ENCODE results near the gene CCDC127.
"Not testable (repeated sequence)": the region's sequence is repeated elsewhere in the genome, so short reads cannot be mapped to it uniquely, and the experiment has no call there.

The CCDC127 gene

GRCh38 chr5:197031-197430, 20.9 kb downstream of the CCDC127 start:
- H3K4me3 ChIP-seq (ENCODE audit: low read depth, low read length); H3K27me3 ChIP-seq (replicated peaks); H3K27ac ChIP-seq; DNase-seq; H3K36me3 ChIP-seq (replicated peaks); in situ Hi-C loops (cut with HindIII; ENCODE audit: low pct_ligation_motif_present, low sequenced_read_pairs): not testable (repeated sequence)
- peak; percentile 49 for TF ChIP-seq CTCF (IDR thresholded peaks at IDR 0.05; ENCODE audit: low read depth, low read length, missing control alignments)

GRCh38 chr5:196350-196749, 21.6 kb downstream of the CCDC127 start:
- Histone ChIP-seq H3K36me3 (replicated peaks) (no peaks in the 10 kb centered on the region), H3K27me3 (replicated peaks) (peaks cover 10% of the 10 kb centered on the region)

GRCh38 chr5:195401-196160, 22.4 kb downstream of the CCDC127 start:
- peak; percentile 47 for TF ChIP-seq CTCF (IDR thresholded peaks at IDR 0.05; ENCODE audit: low read depth, low read length, missing control alignments)
- DNase-seq: no peak
- in situ Hi-C loops (cut with HindIII; ENCODE audit: low pct_ligation_motif_present, low sequenced_read_pairs): no loop called here
- Histone ChIP-seq H3K36me3 (replicated peaks) (no peaks in the 10 kb centered on the region), H3K4me3 (ENCODE audit: low read depth, low read length) (no peak overlapping the region), H3K27me3 (replicated peaks) (peaks cover 14% of the 10 kb centered on the region), H3K27ac (no peak overlapping the region)

More at GRCh38 chr5:196350-196749, 21.6 kb downstream of the CCDC127 start:
- in situ Hi-C loops (cut with HindIII; ENCODE audit: low pct_ligation_motif_present, low sequenced_read_pairs): no loop called here
- Histone ChIP-seq H3K27ac (no peak overlapping the region), H3K4me3 (ENCODE audit: low read depth, low read length) (no peak overlapping the region)
- no peak for TF ChIP-seq CTCF (IDR thresholded peaks at IDR 0.05; ENCODE audit: low read depth, low read length, missing control alignments)
- DNase-seq: no peak

GRCh38 chr5:194603-195209, 23.2 kb downstream of the CCDC127 start:
- no peak overlapping the region for H3K27ac ChIP-seq
- no peak for DNase-seq
- no peaks in the 10 kb centered on the region for H3K36me3 ChIP-seq (replicated peaks)
- peaks cover 18% of the 10 kb centered on the region for H3K27me3 ChIP-seq (replicated peaks)
- in situ Hi-C loops (cut with HindIII; ENCODE audit: low pct_ligation_motif_present, low sequenced_read_pairs): no loop called here
- TF ChIP-seq CTCF (IDR thresholded peaks at IDR 0.05; ENCODE audit: low read depth, low read length, missing control alignments): no peak
- no peak overlapping the region for H3K4me3 ChIP-seq (ENCODE audit: low read depth, low read length)

GRCh38 chr5:194102-194501, 23.9 kb downstream of the CCDC127 start:
- Histone ChIP-seq H3K27ac (no peak overlapping the region), H3K36me3 (replicated peaks) (no peaks in the 10 kb centered on the region), H3K4me3 (ENCODE audit: low read depth, low read length) (no peak overlapping the region), H3K27me3 (replicated peaks) (peaks cover 18% of the 10 kb centered on the region)
- no peak for TF ChIP-seq CTCF (IDR thresholded peaks at IDR 0.05; ENCODE audit: low read depth, low read length, missing control alignments)
- in situ Hi-C loops (cut with HindIII; ENCODE audit: low pct_ligation_motif_present, low sequenced_read_pairs): no loop called here
- DNase-seq: no peak

Data from brain microvascular endothelial cell (primary cell).